Stimulated activated naive B cell treated with anti-CD40 and anti-IgM and Interleukin-4, amounts not matched to agents 10 μg/mL and 1 μg/mL and 100 μg/mL, for 72 hours (primary cell): Measurements from ENCODE around the gene SYTL2.
"Not testable (repeated sequence)": the region's sequence is repeated elsewhere in the genome, so short reads cannot be mapped to it uniquely, and the experiment has no call there.

Experiments
- ATAC-seq, 2 donors: fragments of 150-1000 bp; cut with Tn5 transposase; replicated peaks; 2 replicates each; pipeline ENCODE4 v1.10.0; 2021; ENCODE audit warnings: moderate library complexity in 1 of 2
- DNase-seq: peaks from one replicate; pipeline ENCODE4 v3.0.0; 2021
- H3K27ac Mint-ChIP-seq: one replicate; pipeline ENCODE4 v1.8.0; 2022; ENCODE audit warnings: mild to moderate bottlenecking, mixed read lengths
- H3K27me3 Mint-ChIP-seq, 2 donors: one replicate each; pipeline ENCODE4 v1.8.0; 2022; ENCODE audit warnings: mixed read lengths in 2 of 2
- H3K36me3 Mint-ChIP-seq, 2 donors: one replicate each; pipeline ENCODE4 v1.8.0; 2022; ENCODE audit warnings: mixed read lengths in 2 of 2, mild to moderate bottlenecking in 1 of 2
- H3K4me1 Mint-ChIP-seq, 2 donors: one replicate each; pipeline ENCODE4 v1.8.0; 2022; ENCODE audit warnings: mixed read lengths in 2 of 2, mild to moderate bottlenecking in 1 of 2
- H3K4me3 Mint-ChIP-seq, 2 donors: one replicate each; pipeline ENCODE4 v1.8.0; 2022; ENCODE audit warnings: mild to moderate bottlenecking in 2 of 2, mixed read lengths in 2 of 2, moderate library complexity in 1 of 2
- H3K9me3 Mint-ChIP-seq, 2 donors: one replicate each; pipeline ENCODE4 v1.8.0; 2022; ENCODE audit warnings: mixed read lengths in 2 of 2, mild to moderate bottlenecking in 1 of 2

The SYTL2 gene

DNA sequence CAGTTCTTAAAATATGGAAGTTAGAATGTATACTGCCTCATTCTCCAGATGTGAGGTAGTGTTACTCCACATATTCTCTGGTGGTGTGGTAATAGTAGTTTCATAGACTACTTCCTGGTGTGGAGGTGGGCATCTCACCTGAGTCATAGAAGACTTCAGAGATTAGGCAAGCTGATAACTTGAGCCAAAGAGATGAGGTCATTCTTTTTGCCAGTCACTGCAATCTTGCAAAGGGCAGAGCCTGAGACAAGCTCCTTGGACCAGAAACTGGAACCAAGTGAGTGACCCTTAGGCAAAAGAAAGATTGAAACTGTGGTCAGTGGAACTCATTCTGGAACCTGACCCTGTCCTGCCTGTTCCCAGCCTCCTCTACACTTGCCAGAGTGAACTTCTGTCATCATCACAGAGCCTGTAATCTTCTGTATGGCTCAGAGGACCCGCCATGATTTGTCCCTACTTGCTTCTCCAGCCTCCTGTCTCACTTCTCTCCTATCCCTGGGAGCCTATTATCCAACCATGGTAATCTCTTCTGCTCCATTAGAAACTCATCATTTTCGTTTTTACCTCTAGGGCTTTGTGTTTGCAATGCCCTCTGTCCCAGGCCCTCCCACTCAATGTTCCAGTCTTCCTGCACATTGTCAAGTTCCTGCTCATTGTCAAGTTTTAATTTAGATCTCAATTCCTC lies 33.6 kb upstream of the SYTL2 start:
- no peaks in the 10 kb centered on the region for H3K27me3 Mint-ChIP-seq
- H3K27ac Mint-ChIP-seq, result no peak overlapping the region
- no peak overlapping the region for H3K4me3 Mint-ChIP-seq
- H3K4me1 Mint-ChIP-seq, result no peaks in the 10 kb centered on the region
- peak in 1 of 2 donors; percentile 59 for ATAC-seq
- H3K9me3 Mint-ChIP-seq, result peaks cover 0 to 3% of the 10 kb centered on the region in 2 donors
- DNase-seq, result no peak
- no peaks in the 10 kb centered on the region for H3K36me3 Mint-ChIP-seq

DNA sequence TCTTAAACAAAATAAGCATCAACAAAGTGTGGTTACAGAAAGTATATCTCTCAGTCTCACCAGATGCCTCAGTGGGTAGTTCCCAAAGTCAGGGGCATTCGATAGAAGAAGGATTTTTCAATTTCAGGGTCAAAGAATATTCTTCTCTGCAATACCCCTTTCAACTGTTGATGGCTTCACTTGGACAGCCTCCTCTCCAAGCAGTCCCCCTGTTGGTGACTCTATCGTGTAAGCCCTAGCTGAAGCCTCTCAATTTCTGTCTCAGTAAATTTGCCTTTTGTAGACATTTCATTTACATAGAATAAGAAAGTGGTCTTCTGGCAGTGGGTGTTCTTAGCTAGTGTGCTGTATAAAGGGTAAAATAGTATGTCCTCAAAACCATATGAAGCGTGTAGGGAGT lies 33.0 kb upstream of the SYTL2 start:
- no peaks in the 10 kb centered on the region for H3K36me3 Mint-ChIP-seq
- ATAC-seq, result no peak
- no peaks in the 10 kb centered on the region for H3K27me3 Mint-ChIP-seq

DNA sequence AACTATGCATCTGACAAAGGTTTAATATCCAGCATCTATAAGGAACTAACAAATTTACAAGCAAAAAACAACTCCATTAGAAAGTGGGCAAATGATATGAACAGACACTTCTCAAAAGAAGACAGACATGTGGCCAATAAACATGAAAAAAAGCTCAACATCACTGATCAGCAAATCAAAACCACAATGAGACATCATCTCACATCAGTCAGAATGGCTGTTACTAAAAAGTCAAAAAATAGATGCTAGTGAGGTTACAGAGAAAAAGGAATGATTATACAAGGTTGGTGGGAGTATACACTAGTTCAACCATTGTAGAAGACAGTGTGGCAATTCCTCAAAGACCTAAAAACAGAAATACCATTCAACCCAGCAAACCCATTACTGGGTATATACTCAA lies 30.0 kb upstream of the SYTL2 start:
- ATAC-seq, DNase-seq, H3K27ac Mint-ChIP-seq: not testable (repeated sequence)

More for the DNA sequence above, 33.0 kb upstream of the SYTL2 start:
- DNase-seq, result no peak
- Mint-ChIP-seq H3K9me3 (peaks cover 0 to 3% of the 10 kb centered on the region in 2 donors), H3K4me1 (no peaks in the 10 kb centered on the region), H3K27ac (no peak overlapping the region), H3K4me3 (no peak overlapping the region)

DNA sequence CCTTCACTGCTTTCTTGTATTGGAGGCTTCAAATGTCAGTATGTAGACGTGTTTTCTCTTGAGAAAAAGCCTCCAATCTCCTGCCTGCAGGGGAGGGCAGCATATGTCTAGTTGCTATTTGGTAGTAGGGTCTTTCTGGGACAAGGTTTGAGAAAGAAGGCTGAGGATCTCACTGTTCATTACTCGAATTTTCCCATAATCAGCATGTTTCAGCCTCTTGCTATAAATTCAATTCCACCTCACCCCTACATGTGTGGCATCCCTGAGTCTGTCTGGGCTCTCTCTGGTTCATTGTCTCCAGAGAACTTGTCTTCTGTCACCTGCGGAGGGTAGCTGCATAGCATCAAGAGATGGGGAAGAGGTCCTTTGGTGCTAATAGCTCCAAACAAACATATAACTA lies 24.8 kb upstream of the SYTL2 start:
- H3K4me3 Mint-ChIP-seq, result no peak overlapping the region
- peaks cover 0 to 4% of the 10 kb centered on the region in 2 donors for H3K36me3 Mint-ChIP-seq
- ATAC-seq (no peak), DNase-seq (no peak)
- no peaks in the 10 kb centered on the region for H3K27me3 Mint-ChIP-seq
- no peak overlapping the region for H3K27ac Mint-ChIP-seq
- H3K4me1 Mint-ChIP-seq, result no peaks in the 10 kb centered on the region
- H3K9me3 Mint-ChIP-seq, result peaks cover 3 to 8% of the 10 kb centered on the region in 2 donors

More for the DNA sequence above, 30.0 kb upstream of the SYTL2 start:
- H3K4me3 Mint-ChIP-seq, H3K27me3 Mint-ChIP-seq, H3K4me1 Mint-ChIP-seq, H3K36me3 Mint-ChIP-seq, H3K9me3 Mint-ChIP-seq: not testable (repeated sequence)

DNA sequence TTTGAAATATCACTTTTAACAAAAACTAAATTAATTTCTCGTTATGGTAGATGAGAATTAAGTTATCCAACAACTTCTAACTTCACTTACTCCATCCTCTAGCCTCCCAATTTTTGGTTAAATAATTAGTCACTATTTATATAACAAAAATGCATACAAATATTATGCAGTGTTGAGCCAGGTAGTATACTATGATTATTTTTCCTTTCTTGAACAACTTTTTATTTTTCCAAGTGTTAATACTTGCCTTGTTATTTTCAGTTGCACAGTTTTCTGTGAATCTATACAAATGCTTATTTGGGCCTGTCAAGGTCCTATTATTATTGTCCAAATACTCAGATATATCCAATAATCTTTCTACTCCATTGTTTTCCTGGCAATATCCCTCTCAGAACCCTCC lies 24.3 kb upstream of the SYTL2 start:
- ATAC-seq, result no peak
- no peak for DNase-seq
- Mint-ChIP-seq H3K9me3 (peaks cover 3 to 8% of the 10 kb centered on the region in 2 donors), H3K4me1 (no peaks in the 10 kb centered on the region), H3K27me3 (no peaks in the 10 kb centered on the region), H3K36me3 (peaks cover 0 to 4% of the 10 kb centered on the region in 2 donors), H3K27ac (no peak overlapping the region), H3K4me3 (no peak overlapping the region)

DNA sequence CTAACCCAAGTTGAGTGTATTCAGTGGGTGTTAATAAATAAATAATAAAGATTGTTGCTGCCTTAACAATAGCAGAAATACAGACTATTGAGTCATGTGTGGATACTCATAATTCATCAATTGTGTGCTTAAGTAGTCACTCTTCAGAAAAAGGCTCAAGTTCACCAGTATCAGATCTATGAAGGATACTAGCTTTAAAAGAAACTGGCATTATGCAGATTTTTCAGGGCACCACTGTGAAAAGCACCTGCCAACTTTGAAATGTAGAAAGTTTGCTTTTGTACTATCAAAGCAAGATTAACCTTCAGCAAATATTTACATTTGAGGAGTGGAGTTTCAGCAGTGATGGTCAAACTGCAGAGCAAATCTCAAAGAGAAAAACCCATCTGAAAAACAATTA lies 20.1 kb upstream of the SYTL2 start:
- H3K4me1 Mint-ChIP-seq, result no peaks in the 10 kb centered on the region
- no peak overlapping the region for H3K4me3 Mint-ChIP-seq
- ATAC-seq (no peak), DNase-seq (no peak)
- H3K9me3 Mint-ChIP-seq, result peaks cover 3 to 5% of the 10 kb centered on the region in 2 donors
- H3K36me3 Mint-ChIP-seq, result peaks cover 0 to 2% of the 10 kb centered on the region in 2 donors
- H3K27ac Mint-ChIP-seq, result no peak overlapping the region
- no peaks in the 10 kb centered on the region for H3K27me3 Mint-ChIP-seq

DNA sequence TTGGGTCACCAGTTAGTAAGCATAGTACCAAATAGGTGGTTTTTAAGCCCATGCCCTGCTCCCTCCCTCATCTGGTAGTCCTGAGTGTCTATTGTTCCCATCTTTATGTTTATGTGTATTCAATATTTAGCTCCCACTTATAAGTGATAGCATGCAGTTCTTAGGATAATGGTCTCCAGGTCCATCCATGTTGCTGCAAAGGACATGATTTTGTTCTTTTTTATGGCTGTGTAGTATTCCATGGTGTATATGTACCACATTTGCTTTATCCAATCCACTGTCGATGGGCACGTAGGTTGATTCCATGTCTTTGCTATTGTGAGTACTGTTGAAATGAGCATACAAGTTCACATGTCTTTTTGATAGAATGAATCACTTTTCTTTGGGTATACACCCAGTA lies 18.2 kb upstream of the SYTL2 start:
- Mint-ChIP-seq H3K4me1 (no peaks in the 10 kb centered on the region), H3K27ac (no peak overlapping the region), H3K4me3 (no peak overlapping the region), H3K27me3 (no peaks in the 10 kb centered on the region), H3K36me3 (no peaks in the 10 kb centered on the region), H3K9me3 (no peaks in the 10 kb centered on the region)
- no peak for DNase-seq
- ATAC-seq, result no peak

DNA sequence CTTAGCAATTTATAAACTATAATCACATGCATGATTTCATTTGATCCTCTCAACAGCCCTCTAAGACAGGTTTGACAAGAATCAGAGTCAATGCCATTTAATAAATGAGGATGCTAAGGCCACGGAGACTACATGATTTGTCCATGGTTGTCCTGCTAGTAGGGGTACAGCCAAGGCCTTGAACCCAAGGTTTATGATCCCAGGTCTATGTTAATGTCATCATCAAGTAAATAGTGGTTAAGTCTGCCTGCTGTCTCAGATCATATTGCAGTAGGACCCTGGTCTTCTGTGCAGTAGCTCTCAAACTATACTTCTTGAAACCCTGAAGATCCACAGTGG lies 17.7 kb upstream of the SYTL2 start:
- Mint-ChIP-seq H3K36me3 (no peaks in the 10 kb centered on the region), H3K27ac (no peak overlapping the region), H3K9me3 (no peaks in the 10 kb centered on the region), H3K4me1 (no peaks in the 10 kb centered on the region), H3K27me3 (no peaks in the 10 kb centered on the region), H3K4me3 (no peak overlapping the region)
- ATAC-seq (no peak), DNase-seq (no peak)

DNA sequence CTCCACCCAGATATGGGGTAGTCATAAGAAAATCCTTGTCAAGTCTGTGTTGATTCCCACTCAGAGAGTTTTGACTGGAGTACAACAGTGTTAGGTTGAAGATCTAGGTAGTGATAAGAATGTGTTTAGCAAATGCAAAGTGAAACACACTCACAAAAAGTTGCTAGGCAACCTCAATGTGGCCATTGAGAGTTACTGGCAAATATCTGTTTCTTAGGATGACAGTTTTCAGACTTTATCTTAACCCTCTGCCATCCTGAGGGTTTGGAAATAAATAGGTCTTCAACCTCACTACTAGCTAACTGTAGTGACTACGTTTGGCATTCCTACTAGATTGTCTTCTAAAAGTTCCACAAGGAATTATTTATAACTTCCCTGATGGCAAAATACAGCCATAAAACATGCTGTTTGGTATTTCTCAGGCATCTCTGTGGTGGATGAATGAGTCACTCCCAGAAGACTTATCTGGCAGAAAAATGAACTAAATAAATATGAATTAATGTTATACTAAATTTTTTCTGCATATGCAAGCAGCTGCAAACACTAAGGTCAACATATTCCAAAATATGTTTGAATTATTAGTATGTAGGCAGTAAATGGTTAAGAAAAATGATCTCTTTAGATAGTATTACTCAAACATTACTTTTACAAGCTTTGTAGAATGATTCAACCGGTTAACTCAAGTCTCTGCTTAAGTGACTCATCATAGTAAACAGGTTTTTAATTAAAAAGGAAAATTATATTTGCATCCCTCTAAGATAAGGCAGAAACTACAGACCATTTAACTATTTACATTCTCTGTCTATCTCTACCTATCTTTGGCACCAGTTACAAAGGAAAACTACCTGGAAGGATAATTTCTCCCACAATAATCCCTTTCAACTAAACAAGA lies 17.1 kb upstream of the SYTL2 start:
- no peaks in the 10 kb centered on the region for H3K9me3 Mint-ChIP-seq
- no peaks in the 10 kb centered on the region for H3K27me3 Mint-ChIP-seq
- H3K4me3 Mint-ChIP-seq, result no peak overlapping the region
- DNase-seq (no peak), ATAC-seq (no peak)
- H3K36me3 Mint-ChIP-seq, result no peaks in the 10 kb centered on the region
- no peak overlapping the region for H3K27ac Mint-ChIP-seq
- no peaks in the 10 kb centered on the region for H3K4me1 Mint-ChIP-seq

DNA sequence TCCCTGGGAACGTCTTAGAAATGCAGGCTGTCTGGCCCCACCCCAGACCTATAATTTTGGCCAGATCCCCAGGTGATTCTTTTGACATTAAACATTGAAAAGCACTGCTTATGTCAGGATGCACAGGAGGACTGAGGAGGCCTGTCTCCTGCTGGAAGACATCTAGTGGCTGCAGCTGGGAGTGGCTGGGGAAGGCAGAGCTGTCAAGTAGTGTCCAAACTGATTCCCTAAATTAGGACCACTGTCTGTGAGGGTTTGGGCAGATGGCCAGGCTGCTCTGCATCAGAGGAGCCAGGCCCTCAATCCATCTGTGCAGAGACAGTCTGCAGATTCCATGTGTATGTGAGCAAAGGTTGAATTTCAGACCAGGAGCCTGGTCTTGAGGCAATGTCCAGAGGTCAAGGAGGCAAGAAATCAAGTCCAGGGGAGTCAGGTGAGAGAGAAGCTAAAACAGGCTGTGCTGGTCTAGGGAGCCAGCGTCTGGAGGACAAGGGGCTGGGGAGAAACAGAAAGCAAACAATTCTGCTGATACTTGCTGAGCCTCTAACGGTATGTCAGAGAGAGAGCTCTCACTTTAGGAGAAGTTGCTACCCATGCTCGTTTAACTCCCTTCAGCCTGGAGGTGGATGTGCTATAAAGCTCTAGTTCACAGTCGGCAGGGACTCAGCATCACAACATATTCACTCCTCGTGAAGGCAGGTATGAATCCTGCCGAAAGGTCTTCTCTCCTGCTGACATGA lies 15.3 kb upstream of the SYTL2 start:
- no peaks in the 10 kb centered on the region for H3K9me3 Mint-ChIP-seq
- H3K27ac Mint-ChIP-seq, result no peak overlapping the region
- H3K36me3 Mint-ChIP-seq, result no peaks in the 10 kb centered on the region
- DNase-seq (no peak), ATAC-seq (peak; percentile 48 to 63)
- H3K27me3 Mint-ChIP-seq, result no peaks in the 10 kb centered on the region
- no peaks in the 10 kb centered on the region for H3K4me1 Mint-ChIP-seq
- H3K4me3 Mint-ChIP-seq, result no peak overlapping the region

DNA sequence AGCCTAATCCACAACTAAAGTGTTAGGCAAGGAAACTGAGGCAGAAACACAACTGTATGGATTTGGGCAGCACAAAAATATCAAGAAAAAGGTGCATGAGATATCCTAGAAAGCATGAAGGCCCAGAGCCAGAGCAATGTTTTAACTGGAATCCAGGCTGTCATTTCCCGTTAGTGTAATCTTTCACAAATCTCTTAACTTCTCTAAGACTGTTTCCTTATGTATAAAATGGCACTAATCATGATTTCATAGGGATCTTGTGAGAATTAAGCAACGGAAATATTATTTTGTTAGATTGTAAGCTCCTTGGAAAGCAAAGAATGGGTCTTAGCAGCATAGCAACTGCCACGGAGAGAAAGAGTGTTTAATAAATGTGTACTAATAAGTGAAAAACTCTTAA lies 14.7 kb upstream of the SYTL2 start:
- no peaks in the 10 kb centered on the region for H3K36me3 Mint-ChIP-seq
- ATAC-seq, result no peak

DNA sequence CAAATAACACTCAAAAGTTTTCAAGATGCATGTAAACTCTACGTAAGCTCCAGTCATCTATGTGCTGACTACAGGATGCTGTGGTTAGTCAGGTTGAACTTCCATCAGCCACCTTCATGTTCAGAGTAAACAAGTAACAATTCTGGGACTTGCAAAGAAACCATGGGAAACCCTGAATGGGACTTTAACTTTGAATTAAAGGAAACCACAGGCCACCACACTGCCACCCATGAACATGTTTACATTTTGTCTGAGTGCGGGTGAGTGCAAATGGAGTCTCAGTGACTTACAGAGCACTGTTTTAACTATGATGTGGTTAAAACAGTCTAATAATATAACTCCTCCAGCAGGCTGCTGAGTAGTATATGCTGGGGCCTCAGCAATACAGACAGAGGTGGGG lies 12.9 kb upstream of the SYTL2 start:
- Mint-ChIP-seq H3K27me3 (no peaks in the 10 kb centered on the region), H3K4me3 (no peak overlapping the region), H3K9me3 (no peaks in the 10 kb centered on the region), H3K36me3 (no peaks in the 10 kb centered on the region), H3K4me1 (no peaks in the 10 kb centered on the region), H3K27ac (no peak overlapping the region)
- DNase-seq, result no peak
- ATAC-seq, result peak in 1 of 2 donors; percentile 25

More for the DNA sequence above, 14.7 kb upstream of the SYTL2 start:
- no peak for DNase-seq
- Mint-ChIP-seq H3K27ac (no peak overlapping the region), H3K9me3 (no peaks in the 10 kb centered on the region), H3K4me1 (no peaks in the 10 kb centered on the region), H3K4me3 (no peak overlapping the region), H3K27me3 (no peaks in the 10 kb centered on the region)

DNA sequence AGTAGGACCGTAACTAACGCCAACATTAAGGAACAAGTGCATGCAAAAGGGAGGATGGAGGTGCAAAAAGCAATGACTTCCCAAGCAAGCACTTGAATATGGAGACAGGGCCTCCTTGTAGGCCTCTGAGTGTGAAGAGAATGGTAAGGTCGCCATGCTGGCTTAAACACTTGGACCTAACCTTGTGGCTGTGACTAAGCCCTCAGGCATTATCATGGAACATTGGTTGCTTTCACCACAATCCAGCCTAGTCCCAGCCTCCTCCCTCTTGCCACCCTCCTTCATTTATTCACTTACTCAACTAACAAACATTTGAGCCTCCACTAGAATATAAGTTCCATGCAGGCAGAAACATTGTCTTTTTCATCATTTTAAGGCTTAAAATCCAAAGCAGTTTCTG lies 11.9 kb upstream of the SYTL2 start:
- no peaks in the 10 kb centered on the region for H3K36me3 Mint-ChIP-seq
- DNase-seq (no peak), ATAC-seq (no peak)
- no peaks in the 10 kb centered on the region for H3K9me3 Mint-ChIP-seq
- no peaks in the 10 kb centered on the region for H3K27me3 Mint-ChIP-seq
- no peak overlapping the region for H3K4me3 Mint-ChIP-seq
- H3K4me1 Mint-ChIP-seq, result no peaks in the 10 kb centered on the region
- no peak overlapping the region for H3K27ac Mint-ChIP-seq

DNA sequence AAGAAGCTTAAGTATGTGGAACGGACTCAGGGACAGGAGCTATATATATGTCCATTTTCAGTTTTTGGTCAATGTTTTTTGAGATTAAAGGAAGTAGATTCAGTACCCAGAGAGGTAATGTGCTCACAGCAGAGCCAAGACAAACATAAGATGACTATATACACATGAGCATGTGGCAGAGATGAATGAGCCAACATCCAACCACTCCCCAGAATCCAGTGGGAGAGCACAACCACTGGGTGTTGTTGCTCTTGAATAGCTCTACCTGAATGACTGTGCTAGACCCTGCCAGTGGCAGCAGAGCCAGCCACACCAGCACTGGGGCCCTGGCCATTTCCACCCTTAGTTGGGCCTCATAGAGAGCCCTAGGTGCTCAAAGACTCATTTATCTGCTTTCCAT lies 10.7 kb upstream of the SYTL2 start:
- no peaks in the 10 kb centered on the region for H3K36me3 Mint-ChIP-seq
- DNase-seq (no peak), ATAC-seq (no peak)
- no peaks in the 10 kb centered on the region for H3K27me3 Mint-ChIP-seq
- H3K4me1 Mint-ChIP-seq, result no peaks in the 10 kb centered on the region
- H3K9me3 Mint-ChIP-seq, result no peaks in the 10 kb centered on the region
- H3K27ac Mint-ChIP-seq, result no peak overlapping the region
- no peak overlapping the region for H3K4me3 Mint-ChIP-seq

DNA sequence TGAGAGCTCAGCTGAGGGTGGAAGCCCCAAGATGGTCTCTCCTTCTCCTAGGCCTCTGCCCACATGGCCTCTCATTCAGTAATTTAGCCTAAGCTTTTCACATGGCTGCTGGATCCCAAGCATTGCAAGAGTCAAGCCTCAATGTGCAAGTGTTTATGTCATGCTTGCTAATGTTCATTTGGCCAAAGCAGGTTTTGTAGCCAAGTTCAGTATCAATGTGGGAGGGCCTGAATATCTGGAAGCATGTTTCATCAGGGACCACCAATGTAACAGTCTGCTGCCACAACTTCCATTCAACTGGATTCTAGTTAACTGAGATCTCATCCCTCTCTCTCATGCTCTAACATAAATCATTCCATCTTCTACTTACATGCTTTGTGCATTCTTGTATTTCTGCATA lies 8.5 kb upstream of the SYTL2 start:
- H3K9me3 Mint-ChIP-seq, result no peaks in the 10 kb centered on the region
- H3K4me3 Mint-ChIP-seq, result no peak overlapping the region
- H3K27ac Mint-ChIP-seq, result no peak overlapping the region
- H3K36me3 Mint-ChIP-seq, result no peaks in the 10 kb centered on the region
- no peak for DNase-seq
- no peaks in the 10 kb centered on the region for H3K27me3 Mint-ChIP-seq
- H3K4me1 Mint-ChIP-seq, result no peaks in the 10 kb centered on the region
- no peak for ATAC-seq
